Activated T-helper 2 cell treated with anti-CD3 and anti-CD28 coated beads, Interferon-gamma antibody, Interleukin-2, Interleukin-4, amounts not matched to agents 10 μg/mL and 5 μg/mL and 100 μg/mL, durations not matched to agents 14 hours and 24 hours and 36 hours (primary cell): ENCODE data around the gene PGAP1. TPM values are rescaled to one million over a fixed set of nuclear protein-coding genes. Genes with fewer than 3 reads are reported as not detected.

Source experiments
- DNase-seq: peaks from one replicate; pipeline ENCODE4 v3.0.0; 2021; ENCODE audit warnings: low spot score
- H3K27ac Mint-ChIP-seq: one replicate; pipeline ENCODE4 v1.8.0; 2021; ENCODE audit warnings: mixed read lengths
- H3K27me3 Mint-ChIP-seq: one replicate; pipeline ENCODE4 v1.8.0; 2021; ENCODE audit warnings: low read depth, mixed read lengths
- H3K36me3 Mint-ChIP-seq: one replicate; pipeline ENCODE4 v1.8.0; 2021; ENCODE audit warnings: low read depth, mixed read lengths
- H3K4me1 Mint-ChIP-seq: one replicate; pipeline ENCODE4 v1.8.0; 2021; ENCODE audit warnings: low read depth, mixed read lengths
- H3K4me3 Mint-ChIP-seq: one replicate; pipeline ENCODE4 v1.8.0; 2021; ENCODE audit warnings: low read depth, mild to moderate bottlenecking, moderate library complexity, mixed read lengths
- H3K9me3 Mint-ChIP-seq: one replicate; pipeline ENCODE4 v1.8.0; 2021; ENCODE audit warnings: mixed read lengths
- intact Hi-C: fragments of 100-400 bp; cut with micrococcal nuclease; formaldehyde crosslinking; loops from one replicate; pipeline ENCODE4 v1.15.1; 2023
- total RNA-seq: library from RNA; stranded (reverse); gene quantifications from 2 replicates; pipeline ENCODE4 v1.2.3, GENCODE V29; 2022

PGAP1 gene
- total RNA-seq, 1 donor from 2014 or later = 31.2 TPM

DNA sequence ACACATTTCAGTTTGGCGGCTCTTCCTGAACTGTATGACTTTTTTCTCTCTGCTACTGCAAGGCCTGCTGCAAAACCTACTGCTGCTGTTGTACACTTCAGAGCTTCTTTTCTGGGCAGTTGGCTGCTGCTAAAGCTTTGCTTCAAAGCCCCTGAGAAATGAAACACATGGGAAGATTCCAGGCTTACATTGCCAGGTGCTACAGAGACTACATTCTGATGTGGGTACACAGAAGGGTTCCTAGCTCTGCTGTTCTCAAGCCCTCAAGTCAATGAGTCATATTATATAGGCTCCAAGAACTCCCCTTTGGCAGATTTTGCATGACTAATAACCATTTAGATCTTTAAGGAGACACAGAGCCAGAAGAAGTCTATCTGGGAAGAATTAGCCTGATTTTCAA is 12.9 kb upstream of the PGAP1 start:
- no peak for DNase-seq
- Mint-ChIP-seq H3K27ac (no peak overlapping the region), H3K4me3 (no peak overlapping the region), H3K9me3 (no peaks in the 10 kb centered on the region), H3K4me1 (peaks cover 4% of the 10 kb centered on the region), H3K27me3 (no peaks in the 10 kb centered on the region), H3K36me3 (no peaks in the 10 kb centered on the region)
- intact Hi-C loops = no loop called here

DNA sequence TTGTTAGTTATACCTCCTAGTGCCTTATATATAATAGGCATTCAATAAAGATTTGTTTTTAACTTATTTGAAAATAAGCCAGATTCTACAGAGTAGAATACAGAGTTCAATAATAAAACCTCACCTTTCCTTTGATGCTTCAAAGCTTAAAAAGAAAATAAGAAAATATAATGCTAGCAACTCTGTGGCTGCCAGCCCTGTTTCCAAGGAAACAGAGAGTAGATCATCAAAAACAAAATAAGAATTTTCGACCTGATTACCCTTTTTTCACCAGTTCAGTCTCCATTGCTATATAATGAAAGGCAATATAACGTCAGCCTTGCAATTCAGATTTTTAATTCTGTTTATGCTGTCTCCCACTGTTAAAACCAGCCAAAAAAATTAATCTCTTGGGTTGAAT is 8.9 kb upstream of the PGAP1 start:
- Mint-ChIP-seq H3K4me1 (peaks cover 6% of the 10 kb centered on the region), H3K27ac (no peak overlapping the region), H3K36me3 (no peaks in the 10 kb centered on the region), H3K27me3 (no peaks in the 10 kb centered on the region), H3K4me3 (no peak overlapping the region), H3K9me3 (no peaks in the 10 kb centered on the region)
- no peak for DNase-seq
- intact Hi-C loops = no loop called here

DNA sequence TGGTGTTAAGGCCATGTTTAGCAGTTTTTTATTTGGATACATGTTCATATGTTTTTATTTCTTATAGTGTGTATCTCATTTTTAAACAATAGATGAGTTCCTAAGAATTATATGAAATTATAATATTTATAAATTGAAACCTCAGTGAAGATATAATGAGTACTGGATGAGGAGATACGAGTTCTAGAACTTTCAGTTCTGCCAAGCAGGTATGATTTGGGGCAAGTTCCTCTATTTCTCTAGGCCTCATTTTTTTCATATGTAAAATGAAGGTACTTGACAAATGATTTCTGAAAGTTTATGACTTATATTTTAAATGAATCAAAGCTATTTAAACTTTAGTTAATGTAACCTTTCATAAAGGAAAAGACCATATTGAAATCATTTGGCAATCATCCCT is 8.2 kb upstream of the PGAP1 start:
- no peak overlapping the region for H3K4me3 Mint-ChIP-seq
- H3K9me3 Mint-ChIP-seq = no peaks in the 10 kb centered on the region
- H3K27me3 Mint-ChIP-seq = no peaks in the 10 kb centered on the region
- intact Hi-C loops = no loop called here
- H3K4me1 Mint-ChIP-seq = peaks cover 6% of the 10 kb centered on the region
- no peak overlapping the region for H3K27ac Mint-ChIP-seq
- DNase-seq = no peak
- no peaks in the 10 kb centered on the region for H3K36me3 Mint-ChIP-seq

DNA sequence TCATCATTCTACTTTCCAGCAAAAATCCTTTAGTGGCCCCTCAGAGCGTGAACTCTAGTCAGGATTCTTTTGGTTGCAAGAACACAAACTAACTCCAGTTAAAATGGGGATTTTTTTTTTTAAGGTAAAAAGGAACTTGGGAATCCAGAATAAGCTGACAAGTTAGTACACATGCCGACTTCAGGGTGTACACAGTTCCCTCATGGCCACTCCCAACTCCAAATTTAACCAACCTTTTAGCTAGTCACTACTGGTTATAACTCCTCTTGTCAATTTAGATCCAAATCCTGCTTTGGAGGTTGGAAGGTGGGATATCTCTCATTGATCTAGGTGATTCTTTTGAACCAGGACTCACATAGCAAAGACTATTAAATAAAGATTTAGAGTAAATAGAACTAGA is 5.0 kb upstream of the PGAP1 start:
- Mint-ChIP-seq H3K4me1 (peaks cover 15% of the 10 kb centered on the region), H3K36me3 (no peaks in the 10 kb centered on the region), H3K4me3 (no peak overlapping the region), H3K27me3 (no peaks in the 10 kb centered on the region), H3K27ac (no peak overlapping the region), H3K9me3 (no peaks in the 10 kb centered on the region)
- intact Hi-C loops = no loop called here
- DNase-seq = no peak

DNA sequence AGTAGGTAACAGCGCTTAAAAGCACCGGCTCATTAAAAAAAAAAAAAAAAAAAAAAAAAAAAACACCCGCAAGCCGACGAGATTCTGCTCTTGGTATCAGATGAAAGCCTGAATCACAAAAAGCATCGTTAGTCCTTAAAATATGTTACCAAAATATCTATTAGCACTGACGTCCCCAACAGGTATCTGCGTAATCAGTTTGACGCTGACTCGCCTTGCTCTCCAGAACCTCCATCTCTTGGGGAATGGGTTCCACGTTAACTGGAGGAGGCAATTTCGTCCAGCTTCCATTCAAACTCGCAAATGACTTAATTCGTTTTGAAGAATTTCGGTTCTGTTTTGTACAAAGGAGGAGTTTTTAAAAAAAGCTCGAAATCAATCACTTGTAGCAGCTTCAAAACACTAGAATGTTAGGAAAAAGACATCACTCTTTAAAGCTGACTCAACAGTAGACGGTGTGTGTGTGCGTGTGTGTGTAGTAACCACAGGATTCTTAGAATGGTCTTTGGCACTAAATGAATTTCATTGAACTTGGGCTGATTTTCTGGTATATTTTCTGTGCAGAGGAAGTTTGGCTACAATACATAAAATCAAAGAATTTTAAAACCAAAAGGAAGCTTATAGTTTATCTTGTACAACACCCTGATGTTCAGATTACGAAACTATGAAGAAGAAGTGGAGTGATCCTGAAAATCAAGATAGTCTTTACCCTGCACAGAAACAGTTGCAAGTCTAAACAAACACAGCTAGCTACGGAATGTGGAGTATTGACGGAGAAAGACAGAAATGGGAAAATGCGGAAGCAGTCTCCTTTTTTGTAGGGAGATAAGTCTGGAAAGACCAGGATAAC is 1.1 kb upstream of the PGAP1 start:
- Mint-ChIP-seq H3K27ac (peak overlapping the region; percentile 99), H3K36me3 (peaks cover 6% of the 10 kb centered on the region), H3K9me3 (no peaks in the 10 kb centered on the region), H3K27me3 (no peaks in the 10 kb centered on the region), H3K4me3 (peak overlapping the region; percentile 100), H3K4me1 (peaks cover 31% of the 10 kb centered on the region)
- intact Hi-C loops = loop anchor here (1.0 to 10.0 kb wide), 8 partner anchors 35 to 1393 kb away; partner anchors contain the start of gene SF3B1
- DNase-seq = peak; percentile 52

DNA sequence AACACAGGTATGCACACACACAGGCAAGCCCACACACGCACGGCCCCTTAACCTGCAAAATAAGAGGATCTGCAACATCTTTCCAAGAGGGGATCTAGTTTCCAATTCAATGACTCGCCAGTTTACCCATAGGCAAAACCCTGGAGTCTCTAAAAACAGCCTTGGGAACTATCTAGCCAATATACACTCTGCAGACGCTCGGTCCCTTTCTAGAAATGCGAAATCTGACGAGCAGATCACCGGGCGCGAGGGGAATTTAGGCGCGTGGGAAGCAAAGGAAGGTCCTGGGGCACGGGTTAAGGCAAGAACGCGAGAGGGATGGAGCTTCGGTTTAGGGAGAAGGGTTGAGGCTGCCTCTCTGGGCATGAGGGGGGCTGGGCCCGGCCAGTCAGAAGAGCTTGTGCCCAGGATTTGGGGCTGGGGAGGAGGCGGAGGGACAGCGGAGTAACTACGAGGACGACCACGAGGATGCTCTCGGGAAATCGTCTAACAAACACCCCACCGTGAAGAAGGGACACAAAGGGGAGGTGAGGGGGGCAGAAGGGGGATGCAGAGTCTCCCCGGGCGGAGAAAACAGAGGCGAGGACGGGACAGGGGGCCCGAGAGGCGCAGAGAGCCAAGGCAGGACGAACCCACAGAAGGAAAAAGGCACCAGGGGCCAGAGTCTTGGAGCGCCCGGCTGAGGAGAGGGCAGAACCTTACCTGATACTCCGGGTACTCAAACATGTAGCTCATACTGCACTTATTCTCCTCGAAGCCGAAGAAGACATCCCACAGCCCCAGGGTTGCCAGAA is 542 bp downstream of the PGAP1 start:
- H3K4me1 Mint-ChIP-seq = peaks cover 40% of the 10 kb centered on the region
- H3K4me3 Mint-ChIP-seq = peak overlapping the region; percentile 100
- DNase-seq = peak; percentile 18
- no peaks in the 10 kb centered on the region for H3K9me3 Mint-ChIP-seq
- no peaks in the 10 kb centered on the region for H3K27me3 Mint-ChIP-seq
- peaks cover 20% of the 10 kb centered on the region for H3K36me3 Mint-ChIP-seq
- intact Hi-C loops = loop anchor here (1.0 to 10.0 kb wide), 6 partner anchors 10 to 1391 kb away; partner anchors contain the start of gene SF3B1
- H3K27ac Mint-ChIP-seq = peak overlapping the region; percentile 99

DNA sequence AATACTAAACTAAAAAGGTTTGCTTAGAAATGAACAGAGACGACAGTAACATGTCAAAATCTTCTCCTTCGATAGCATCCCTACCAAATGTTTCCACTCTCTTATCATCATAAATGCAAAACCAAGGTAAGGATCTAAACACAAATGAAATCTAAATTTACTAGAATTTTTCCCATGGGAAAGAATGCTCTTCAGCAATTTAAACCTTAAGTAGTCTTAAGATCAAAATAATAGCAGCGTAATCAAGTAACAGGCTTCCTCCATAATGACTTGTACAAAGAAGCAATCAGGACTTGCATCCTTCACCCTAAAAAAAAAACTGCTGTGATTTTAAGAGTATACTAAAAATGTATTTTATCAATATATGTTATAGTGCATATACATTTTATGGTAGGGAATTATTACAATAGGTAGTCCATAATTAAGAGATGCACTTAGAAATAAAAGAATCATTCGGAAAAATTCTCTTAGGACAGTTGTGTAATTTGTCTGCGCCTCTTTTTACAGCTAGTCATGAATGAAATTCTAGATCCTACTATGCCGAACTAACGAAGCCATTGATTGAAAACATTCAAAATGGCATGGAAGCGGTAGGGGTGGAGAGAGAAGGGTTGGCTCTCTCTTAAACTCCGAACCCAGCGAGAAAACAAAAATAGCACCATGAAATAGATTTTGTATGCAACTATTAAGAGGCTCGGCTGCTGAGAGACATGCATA is 1.3 kb downstream of the PGAP1 start:
- no peaks in the 10 kb centered on the region for H3K9me3 Mint-ChIP-seq
- H3K36me3 Mint-ChIP-seq = peaks cover 25% of the 10 kb centered on the region
- H3K4me3 Mint-ChIP-seq = peak overlapping the region; percentile 100
- DNase-seq = no peak
- no peaks in the 10 kb centered on the region for H3K27me3 Mint-ChIP-seq
- intact Hi-C loops = loop anchor here (5.0 to 10.0 kb wide), 5 partner anchors 282 to 1390 kb away; partner anchors contain the start of gene SF3B1
- peak overlapping the region; percentile 99 for H3K27ac Mint-ChIP-seq
- H3K4me1 Mint-ChIP-seq = peaks cover 44% of the 10 kb centered on the region

DNA sequence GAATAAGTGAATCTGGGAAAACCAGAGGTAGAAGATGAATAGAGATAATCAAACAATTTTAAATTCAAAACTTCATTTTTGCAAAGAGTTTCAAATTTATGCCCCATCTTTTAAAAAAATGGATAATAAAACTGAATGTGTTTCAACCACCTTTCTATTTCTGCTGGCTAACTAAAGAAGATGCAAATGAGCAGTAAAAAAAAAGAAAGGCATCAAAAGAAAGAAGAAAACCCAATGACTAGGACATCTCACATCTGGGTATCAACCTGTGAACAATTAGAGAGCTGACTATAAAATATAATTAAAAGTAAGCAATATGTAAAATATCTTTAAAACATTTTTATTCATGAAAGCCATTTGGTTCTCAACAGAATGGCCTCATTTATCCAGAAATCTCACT is 2.5 kb downstream of the PGAP1 start:
- peaks cover 49% of the 10 kb centered on the region for H3K4me1 Mint-ChIP-seq
- peaks cover 7% of the 10 kb centered on the region for H3K9me3 Mint-ChIP-seq
- intact Hi-C loops = loop anchor here (10.0 kb wide), 4 partner anchors 511 to 1389 kb away; partner anchors contain the start of gene SF3B1
- peak overlapping the region; percentile 100 for H3K4me3 Mint-ChIP-seq
- peaks cover 33% of the 10 kb centered on the region for H3K36me3 Mint-ChIP-seq
- DNase-seq = no peak
- H3K27ac Mint-ChIP-seq = no peak overlapping the region
- no peaks in the 10 kb centered on the region for H3K27me3 Mint-ChIP-seq

DNA sequence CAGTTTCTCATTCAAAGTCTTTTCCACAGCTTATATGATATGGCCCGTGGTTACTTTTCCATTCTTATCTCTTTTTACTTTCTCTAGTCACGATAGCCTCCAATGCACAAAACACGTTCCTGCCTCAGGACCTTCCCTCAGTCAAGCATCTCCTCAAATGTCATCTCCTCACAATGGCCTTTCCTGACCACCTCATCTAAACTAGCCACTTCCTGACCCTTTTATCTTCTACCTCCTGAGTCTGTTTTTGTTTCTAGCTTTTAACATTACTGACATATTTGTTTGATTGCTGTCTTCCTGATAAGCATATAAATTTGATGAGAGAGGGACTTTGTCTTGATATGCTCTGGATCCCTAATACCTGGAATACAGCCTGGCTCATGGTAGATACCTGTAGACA is 7.6 kb downstream of the PGAP1 start:
- intact Hi-C loops = loop anchor here (5.0 kb wide), 2 partner anchors 37 to 122 kb away; partner anchors contain the start of gene GTF3C3
- Mint-ChIP-seq H3K4me3 (no peak overlapping the region), H3K9me3 (peaks cover 28% of the 10 kb centered on the region), H3K4me1 (peaks cover 54% of the 10 kb centered on the region), H3K27ac (no peak overlapping the region), H3K36me3 (peaks cover 80% of the 10 kb centered on the region), H3K27me3 (no peaks in the 10 kb centered on the region)
- no peak for DNase-seq

DNA sequence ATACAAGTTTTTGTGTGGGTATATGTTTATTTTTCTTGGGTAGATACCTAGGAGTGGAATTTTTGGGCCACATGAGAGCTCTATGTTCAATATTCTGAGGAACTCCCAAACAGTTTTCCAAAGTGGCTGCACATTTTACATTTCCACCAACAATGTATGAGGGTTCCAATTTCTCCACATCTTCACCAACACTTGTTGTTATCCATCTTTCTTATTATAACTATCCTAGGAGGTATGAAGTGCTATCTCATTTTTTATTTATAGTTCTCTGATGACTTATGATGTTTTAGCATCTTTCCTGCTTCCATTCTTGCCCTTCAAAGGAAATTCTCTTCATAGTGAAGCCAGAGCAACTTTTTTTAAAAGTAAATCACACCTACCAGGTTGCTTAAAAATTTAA is 8.7 kb downstream of the PGAP1 start:
- no peak for DNase-seq
- H3K27me3 Mint-ChIP-seq = no peaks in the 10 kb centered on the region
- H3K36me3 Mint-ChIP-seq = peaks cover 85% of the 10 kb centered on the region
- no peak overlapping the region for H3K27ac Mint-ChIP-seq
- peaks cover 52% of the 10 kb centered on the region for H3K4me1 Mint-ChIP-seq
- intact Hi-C loops = loop anchor here (5.0 kb wide), 2 partner anchors 36 to 121 kb away; partner anchors contain the start of gene GTF3C3
- H3K9me3 Mint-ChIP-seq = peaks cover 28% of the 10 kb centered on the region
- H3K4me3 Mint-ChIP-seq = no peak overlapping the region

DNA sequence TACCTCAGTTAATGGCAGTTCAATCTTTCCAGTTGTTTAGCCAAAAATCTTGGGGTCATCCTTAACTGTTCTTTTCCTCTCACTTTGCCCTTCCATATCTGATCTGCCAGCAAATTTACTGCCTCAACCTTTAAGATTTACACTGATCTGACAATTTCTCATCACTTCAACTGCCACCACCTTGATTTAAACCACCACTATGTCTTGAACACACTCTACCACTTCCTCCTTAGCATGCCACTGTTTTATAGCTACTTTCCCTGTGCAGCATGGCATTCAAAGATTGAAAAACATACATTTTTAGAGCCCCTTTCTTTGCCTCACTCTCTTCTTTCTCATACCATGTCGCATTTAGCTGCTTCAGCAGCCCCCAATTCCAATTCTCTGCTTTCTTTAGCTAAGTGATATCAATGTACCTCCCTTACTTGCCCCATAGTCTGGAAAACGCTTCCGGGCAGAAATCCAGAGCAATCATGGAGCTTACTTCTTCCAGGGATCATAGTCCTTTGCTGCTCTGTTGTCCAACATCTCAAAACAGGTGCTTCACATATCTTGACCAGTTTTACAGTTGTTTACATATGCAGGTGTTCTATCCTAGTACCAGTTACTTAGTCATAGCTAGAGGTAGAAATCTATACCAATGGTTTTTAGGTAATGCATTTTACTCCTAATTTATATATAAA is 10.9 kb downstream of the PGAP1 start:
- no peaks in the 10 kb centered on the region for H3K27me3 Mint-ChIP-seq
- peaks cover 33% of the 10 kb centered on the region for H3K9me3 Mint-ChIP-seq
- intact Hi-C loops = loop anchor here (1.0 to 5.0 kb wide), 3 partner anchors 11 to 118 kb away; partner anchors contain the start of genes GTF3C3 and PGAP1
- no peak for DNase-seq
- H3K36me3 Mint-ChIP-seq = peaks cover 83% of the 10 kb centered on the region
- peak overlapping the region; percentile 94 for H3K27ac Mint-ChIP-seq
- H3K4me3 Mint-ChIP-seq = peak overlapping the region; percentile 63
- H3K4me1 Mint-ChIP-seq = peaks cover 40% of the 10 kb centered on the region
